Measurements from ENCODE around the gene GZF1.

GZF1 gene

DNA sequence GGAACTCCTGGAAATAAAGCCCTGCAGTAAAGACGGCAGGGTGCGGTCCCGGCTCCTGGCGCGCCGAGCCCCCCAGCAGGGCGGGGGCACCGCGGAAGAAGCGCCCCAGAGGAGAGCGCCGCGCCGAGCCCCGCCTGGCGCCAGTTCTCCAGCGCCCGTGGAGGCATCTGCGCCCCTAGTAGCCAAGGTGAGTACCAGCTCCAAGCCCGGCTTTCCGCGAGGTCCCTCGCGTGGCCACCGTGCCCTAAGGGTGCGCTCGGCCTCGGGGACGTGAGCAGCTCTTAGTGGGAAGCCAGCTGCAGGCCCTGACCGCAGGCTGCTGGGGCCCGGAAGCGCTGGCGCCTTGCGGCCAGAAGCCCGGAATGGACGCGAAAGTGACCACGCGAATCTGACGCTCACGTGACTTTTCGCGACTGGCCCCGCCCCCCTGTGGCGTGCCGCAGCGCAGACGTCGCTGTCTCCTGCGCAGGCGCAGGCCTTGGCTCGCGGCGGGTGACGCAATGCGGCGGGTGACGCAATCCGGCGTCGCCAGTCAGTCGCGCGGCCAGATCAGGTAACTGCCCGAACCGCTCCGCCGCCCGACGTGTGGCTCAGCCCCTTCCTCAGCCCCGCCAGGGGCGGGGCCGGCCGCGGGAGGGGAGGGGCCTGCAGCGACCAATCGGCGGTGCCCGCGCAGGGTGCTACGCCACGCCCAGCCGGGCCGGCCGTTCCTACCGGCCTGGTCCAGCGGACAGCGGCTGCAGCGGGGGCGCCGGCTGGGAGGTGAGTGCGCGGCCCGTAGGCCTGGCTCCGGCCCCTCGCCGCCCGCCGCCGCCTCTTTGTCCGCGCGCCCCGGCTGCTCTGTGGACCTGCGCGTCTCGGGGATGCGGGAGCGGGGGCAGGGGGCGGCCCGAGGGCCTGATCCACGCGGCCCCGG lies at the start of gene GZF1:
Gene GZF1 (plus strand): TSS at position 707 of the 916 bp plus-strand sequence. CDS start 2,202 bp downstream, outside the sequence.
- DNase-seq: peak; percentile 97

DNA sequence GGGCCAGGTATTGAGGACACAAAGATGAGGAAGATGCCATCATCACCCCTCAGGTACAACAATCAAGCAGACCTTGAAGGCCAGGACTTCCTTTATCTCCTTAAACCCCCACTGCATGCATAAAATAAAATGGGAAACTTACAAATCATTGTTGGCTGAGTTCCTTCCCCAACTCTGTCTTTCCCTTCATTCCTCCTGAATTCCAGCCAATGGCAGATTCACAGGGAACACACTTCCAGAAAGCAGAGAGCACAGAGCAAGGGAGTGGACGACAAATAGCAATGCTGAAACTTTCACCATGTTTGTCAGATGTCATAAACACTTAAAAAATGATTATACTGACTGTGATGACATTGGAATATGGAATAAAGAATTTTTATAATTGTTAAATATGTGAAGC lies 48.7 kb upstream of the GZF1 start:
- no peak for DNase-seq

DNA sequence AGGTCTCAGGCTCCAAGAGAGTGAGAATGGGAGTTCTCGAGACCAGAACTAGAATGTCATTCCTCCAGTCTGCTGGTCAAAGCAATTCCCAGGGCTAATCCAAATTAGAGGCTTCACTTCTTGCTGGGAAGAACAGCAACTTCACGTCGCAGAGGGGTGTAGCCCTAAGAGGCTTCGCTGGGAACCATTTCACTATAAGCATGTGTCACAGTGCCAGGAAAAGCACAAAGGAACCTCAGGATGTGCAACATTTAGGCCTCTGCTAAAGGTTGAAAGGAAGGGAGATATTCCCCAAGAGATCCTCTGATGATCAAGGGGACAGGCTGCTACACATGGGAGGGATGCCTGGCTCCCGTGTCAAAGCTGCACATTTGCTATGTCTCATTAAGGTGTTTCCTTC lies 47.3 kb upstream of the GZF1 start:
- DNase-seq: no peak

DNA sequence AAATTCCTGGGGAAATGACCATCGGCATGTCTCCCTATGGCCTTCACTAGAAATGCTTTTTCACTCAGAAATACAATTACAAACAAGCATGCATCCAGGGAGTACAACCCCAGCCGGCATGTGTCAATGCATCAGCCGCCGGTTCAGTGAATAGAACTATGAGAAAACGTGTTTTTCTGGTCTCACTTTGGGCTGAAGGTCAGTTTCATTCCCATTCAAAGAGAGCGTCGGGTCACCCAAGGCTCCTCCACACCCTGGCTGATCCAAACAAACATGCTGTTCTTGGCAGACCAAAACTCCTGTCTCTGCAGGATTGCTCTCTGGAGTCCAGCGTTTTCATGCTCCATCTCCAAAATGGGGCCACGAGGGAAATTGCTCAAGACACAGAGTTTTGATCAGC lies 46.9 kb upstream of the GZF1 start:
- DNase-seq: no peak

DNA sequence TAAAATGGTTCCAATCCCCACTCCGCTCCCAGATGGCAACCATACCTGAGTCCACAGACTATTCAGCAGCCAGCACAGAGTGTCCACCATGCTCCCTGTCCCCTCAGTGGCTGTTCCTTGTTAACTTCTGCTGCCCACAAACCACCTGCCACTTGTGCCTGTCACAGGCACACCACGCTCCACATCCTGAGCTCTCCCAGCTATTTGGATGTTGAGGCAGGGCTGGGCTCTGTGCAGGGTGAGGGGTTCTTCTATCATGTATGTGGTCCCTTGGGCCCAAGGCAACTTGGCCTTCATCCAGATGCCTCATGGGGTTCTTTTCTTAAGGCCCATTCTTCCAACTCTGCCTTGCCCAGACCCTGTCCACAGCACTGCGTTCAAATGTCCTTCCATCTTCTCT lies 45.4 kb upstream of the GZF1 start:
- DNase-seq: no peak

DNA sequence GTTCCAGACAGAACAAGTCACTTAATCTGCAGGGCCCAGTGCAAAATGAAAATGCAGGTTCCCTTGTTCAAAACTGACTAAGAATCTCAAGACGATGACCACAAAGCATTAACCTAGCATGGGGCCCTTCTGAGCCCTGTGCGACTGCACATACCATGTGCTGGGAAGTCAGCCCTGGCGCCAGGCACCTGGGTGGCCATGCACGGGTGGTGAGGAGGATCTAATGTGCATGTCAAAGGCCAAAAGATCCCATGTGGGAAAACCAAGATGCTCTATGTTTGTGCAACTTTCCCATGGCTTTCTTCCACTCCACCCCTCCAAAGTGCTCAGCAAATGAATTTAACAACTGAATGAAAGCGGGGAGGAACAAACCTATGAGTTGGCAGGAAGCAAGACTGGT lies 44.9 kb upstream of the GZF1 start:
- DNase-seq: no peak

GRCh38 chr20:23318347-23318746 lies 43.6 kb upstream of the GZF1 start:
- no peak for DNase-seq

DNA sequence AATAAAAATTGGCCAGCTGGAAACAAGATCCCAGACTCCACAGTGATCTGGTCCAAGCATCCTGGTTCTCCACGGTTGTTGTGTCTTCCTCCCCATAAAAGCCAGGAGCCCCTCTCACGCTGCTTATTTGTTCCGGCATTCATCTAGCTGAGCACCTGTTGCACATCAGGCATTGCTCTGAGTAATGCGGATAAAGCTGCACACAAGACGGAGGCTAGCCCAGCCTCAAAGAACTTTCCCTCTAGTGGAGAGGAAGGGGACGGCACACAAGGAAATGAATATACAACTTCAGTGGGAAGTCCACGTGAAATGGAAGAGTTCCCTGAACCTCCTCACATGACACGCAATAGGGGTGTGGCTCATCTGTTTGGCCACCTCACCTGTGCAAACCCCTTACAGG lies 41.7 kb upstream of the GZF1 start:
- no peak for DNase-seq

- DNase-seq: no peak
Measured at GRCh38 chr20:23325107-23325506, 36.9 kb upstream of the GZF1 start.

DNA sequence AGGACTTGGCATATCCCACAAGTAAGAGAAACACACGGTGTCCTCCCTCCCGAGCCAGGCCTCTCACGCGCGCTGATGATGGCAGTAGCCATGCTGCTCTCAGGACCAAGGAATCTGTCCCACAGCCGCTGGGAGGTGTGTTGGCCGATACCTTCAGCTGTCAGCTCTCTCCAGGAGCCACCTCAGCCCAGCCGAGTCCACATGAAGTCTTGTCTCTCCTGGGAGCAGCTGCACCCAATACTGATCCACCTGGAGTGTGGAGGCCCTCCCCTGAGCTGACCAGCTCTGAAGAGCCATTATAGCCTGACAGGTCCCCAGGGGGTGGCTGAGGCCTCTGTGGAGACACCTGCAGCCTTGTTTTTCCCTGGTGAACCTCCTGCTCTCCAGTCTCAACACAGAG lies 35.2 kb upstream of the GZF1 start:
- no peak for DNase-seq

GRCh38 chr20:23327617-23328333 lies 34.2 kb upstream of the GZF1 start:
- DNase-seq: no peak

- no peak for DNase-seq
Measured at GRCh38 chr20:23331450-23332350, 30.3 kb upstream of the GZF1 start.

- no peak for DNase-seq
Measured at GRCh38 chr20:23332467-23332866, 29.5 kb upstream of the GZF1 start.

DNA sequence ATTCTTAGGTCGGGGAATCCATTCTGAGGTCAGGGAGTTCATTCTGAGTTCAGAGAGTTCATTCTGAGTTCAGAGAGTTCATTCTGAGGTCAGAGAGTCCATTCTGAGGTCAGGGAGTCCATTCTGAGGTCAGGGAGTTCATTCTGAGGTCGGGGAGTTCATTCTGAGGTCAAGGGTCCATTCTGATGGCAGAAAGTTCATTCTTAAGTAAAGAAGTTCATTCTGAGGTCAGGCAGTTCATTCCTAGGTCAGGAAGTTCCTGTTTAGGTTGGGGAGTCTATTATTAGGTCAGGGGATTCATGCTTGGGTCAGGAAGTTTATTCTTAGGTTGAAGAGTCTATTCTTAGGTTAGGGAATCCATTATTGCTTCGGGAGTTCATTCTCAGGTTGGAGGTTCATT lies 27.9 kb upstream of the GZF1 start:
- DNase-seq: no peak

DNA sequence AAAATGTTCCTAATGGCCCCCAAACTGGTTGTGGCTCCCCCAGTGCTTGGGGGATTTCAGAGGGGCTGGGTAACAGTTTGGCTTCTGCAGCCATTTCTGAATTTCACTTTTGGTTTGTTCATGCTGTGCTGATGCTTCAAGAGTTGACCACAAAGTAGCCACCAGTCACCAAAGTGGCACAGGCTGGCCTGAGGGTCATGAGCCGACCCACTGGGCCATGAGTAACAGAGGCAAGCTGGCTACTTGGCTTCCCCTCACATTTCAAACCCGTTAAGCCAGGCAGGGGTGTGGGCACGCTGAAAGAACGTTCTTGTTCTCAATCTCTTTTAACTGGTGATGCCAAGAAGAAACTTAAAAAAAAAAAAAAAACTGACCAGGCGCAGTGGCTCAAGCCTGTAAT lies 26.5 kb upstream of the GZF1 start:
- DNase-seq: no peak

DNA sequence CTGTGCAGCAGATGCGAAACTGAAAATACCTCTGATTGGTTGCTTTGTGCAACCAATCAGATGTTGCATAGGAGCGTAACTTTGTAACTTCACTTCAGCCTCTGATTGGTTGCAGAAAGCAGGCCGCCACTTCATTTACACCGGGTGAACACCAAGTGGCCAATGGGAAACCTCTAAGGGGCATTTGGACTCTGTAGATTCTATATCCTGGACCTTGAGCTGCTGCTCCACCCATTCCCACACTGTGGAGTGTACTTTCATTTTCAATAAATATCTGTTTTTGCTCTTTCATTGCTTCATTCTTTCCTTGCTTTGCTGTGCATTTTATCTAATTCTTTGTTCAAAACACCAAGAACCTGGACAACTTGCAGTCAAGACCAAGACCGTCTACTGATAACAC lies 25.5 kb upstream of the GZF1 start:
- no peak for DNase-seq

DNA sequence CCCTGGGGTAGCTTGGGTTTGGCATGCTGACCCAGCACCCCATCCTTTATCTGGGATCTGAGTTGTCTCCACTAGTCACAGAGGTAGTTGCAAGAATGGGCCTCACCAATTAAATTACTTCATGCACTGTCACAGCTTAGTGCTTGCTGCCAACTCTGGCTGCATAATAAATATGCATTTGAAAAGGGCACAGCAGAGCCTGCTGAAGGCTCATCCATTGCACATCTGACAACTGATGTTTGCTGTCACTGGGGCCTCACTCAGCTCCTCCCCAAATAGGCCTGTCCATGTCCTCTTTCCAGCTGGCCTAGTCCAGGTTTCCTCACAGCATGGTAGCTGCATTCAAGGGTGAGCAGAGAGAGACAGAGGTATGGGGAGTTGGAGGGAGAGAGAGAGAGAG lies 24.7 kb upstream of the GZF1 start:
- no peak for DNase-seq

DNA sequence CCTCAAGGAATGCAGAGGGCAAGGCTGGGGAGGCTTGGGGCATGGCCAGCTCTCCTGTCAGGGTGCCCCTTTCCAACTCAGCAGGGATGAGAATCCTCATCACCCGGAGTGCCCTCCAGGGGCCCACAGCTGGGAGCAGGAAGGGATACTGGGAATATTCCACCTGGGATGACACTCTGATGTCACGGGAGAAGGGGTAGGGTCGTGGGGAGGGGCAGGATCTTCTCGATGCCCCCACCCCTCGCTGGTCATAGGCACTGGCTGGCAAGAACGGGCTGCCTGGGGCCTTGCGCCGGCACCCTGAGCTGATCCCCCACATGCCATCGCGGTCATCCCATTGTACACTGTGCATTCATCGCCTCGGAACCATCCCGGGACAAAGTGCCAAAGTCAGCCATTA lies 22.0 kb upstream of the GZF1 start:
- no peak for DNase-seq

GRCh38 chr20:23340524-23340923 lies 21.5 kb upstream of the GZF1 start:
- no peak for DNase-seq

DNA sequence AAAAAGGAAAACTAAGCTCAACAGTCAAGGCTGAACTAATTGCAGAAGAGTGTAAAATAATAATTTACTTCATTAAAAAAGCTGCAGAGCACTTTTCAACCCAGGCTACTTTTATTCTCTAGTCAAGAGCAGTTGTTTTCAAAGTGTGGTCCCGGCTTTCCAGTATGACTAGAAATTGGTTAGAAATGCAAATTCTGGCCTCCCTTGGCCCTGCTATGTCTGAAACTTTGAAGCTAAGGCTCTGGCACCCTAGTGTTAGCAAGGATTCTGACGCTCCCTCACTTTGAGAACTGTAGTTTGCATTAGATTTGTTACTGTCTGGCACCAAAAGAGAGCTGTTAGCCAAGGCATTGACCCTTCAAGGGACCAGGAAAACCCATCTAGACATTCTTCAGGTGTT lies 20.9 kb upstream of the GZF1 start:
- no peak for DNase-seq

- DNase-seq: no peak
Measured at GRCh38 chr20:23343590-23343989, 18.4 kb upstream of the GZF1 start.

- DNase-seq: no peak
Measured at GRCh38 chr20:23344336-23344735, 17.6 kb upstream of the GZF1 start.

GRCh38 chr20:23346002-23346401 lies 16.0 kb upstream of the GZF1 start:
- DNase-seq: no peak

Measured in CD4-positive, alpha-beta T cell treated with Interleukin-4 for 4 hours (primary cell).